ENCODE data around the gene FGD3. TPM values are rescaled to one million over a fixed set of nuclear protein-coding genes. Genes with fewer than 3 reads are reported as not detected.
A peak's percentile ranks its signal among the peaks of the same experiment; 100 is the strongest.

Gene FGD3
- total RNA-seq, 1 donor from 2014 or later: 4.2 TPM

DNA sequence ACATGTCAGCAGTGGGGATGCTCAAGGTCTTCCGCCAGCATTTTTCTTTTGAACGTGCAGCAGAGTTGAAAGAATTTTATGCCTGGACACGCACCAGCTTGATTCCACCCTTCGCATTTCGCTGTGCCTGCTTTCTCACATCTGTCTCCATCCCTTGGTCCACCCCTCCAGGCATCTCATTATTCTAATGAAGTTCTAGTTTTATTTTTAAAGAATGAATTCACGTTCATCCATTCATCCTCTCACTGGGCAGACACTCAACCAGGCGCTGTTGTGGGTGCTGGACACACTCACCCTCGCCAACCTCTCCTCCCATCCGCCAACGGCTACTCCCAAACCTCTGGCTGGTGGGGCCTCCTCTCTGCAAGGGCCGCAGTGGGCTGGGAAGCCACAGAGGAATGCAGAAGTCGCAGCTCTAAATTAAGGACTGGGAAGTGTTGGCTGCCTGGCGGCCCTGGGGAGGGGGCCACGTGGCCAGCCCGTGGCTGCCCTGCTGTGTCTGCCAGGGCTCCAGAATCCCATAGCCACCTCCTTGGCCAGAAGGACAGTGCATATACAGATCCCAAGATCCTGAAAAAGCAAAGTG is 117.9 kb downstream of the FGD3 start:
- no peak overlapping the region for H3K4me3 ChIP-seq (ENCODE audit: low read length in 3 of 3)
- no peaks in the 10 kb centered on the region for H3K9me3 ChIP-seq (ENCODE audit: control insufficient read depth in 3 of 3, low read length in 3 of 3)
- no peaks in the 10 kb centered on the region for H3K36me3 ChIP-seq (ENCODE audit: control insufficient read depth in 3 of 3, insufficient read depth in 3 of 3, low read length in 3 of 3)
- no peak overlapping the region for H3K9ac ChIP-seq (ENCODE audit: low read depth in 1 of 3, low read length in 3 of 3)
- H3K27ac ChIP-seq (ENCODE audit: low read depth, low read length): no peak overlapping the region
- peaks cover 0 to 19% (median 10%) of the 10 kb centered on the region in 3 donors for H3K27me3 ChIP-seq (ENCODE audit: control insufficient read depth in 3 of 3, insufficient read depth in 3 of 3, low read length in 3 of 3)
- peaks cover 0 to 12% (median 2%) of the 10 kb centered on the region in 3 donors for H3K4me1 ChIP-seq (ENCODE audit: control insufficient read depth in 3 of 3, insufficient read depth in 3 of 3, low read length in 3 of 3)

DNA sequence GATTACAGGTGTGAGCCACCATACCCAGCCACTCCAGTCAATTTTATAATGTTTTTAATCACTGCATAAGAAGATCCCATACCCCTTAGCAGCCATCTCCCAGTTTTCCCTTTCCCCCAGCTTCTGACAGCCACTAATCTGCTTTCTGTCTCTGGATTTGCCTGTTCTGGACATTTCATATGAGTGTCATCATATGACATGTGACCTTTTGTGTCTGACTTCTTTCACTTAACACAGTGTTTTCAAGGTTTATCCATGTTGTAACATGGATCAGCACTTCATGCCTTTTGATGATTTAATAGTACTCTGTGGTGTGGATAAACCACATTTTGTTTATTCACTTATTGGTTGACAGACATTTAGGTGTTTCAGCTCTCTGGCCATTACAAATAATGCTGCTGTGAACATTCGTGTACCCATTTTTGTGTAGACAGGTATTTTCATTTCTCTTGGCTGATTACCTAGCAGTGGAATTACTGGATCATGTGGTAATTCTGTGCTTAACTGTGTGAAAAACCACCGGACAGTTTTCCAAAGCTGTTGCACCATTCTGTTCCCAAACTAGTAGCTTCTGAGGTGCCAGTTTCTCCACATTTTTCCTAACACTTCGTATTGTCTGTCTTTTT is 119.8 kb downstream of the FGD3 start:
- H3K27ac ChIP-seq (ENCODE audit: low read depth, low read length): no peak overlapping the region
- peaks cover 0 to 8% (median 0%) of the 10 kb centered on the region in 3 donors for H3K27me3 ChIP-seq (ENCODE audit: control insufficient read depth in 3 of 3, insufficient read depth in 3 of 3, low read length in 3 of 3)
- H3K9ac ChIP-seq (ENCODE audit: low read depth in 1 of 3, low read length in 3 of 3): no peak overlapping the region
- H3K36me3 ChIP-seq (ENCODE audit: control insufficient read depth in 3 of 3, insufficient read depth in 3 of 3, low read length in 3 of 3): no peaks in the 10 kb centered on the region
- no peaks in the 10 kb centered on the region for H3K9me3 ChIP-seq (ENCODE audit: control insufficient read depth in 3 of 3, low read length in 3 of 3)
- H3K4me3 ChIP-seq (ENCODE audit: low read length in 3 of 3): no peak overlapping the region
- H3K4me1 ChIP-seq (ENCODE audit: control insufficient read depth in 3 of 3, insufficient read depth in 3 of 3, low read length in 3 of 3): peaks cover 2 to 18% (median 4%) of the 10 kb centered on the region in 3 donors

DNA sequence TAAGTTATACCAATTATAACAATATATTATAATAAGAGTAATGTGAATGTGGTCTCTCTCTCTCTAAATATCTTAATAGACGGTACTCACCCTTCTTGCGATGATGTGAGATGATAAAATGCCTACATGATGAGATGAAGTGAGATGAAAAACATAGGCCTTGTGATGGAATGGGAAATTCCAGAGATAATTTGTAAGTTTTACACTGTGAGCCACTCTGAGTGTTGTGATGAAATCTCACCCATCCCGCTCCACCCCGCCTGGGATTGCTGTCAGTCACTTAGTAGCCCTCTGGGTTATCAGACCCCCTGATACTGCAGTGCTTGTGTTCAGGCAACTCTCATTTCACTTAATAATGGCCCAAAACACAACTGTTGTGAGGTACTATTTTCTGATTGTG is 121.6 kb downstream of the FGD3 start:
- Histone ChIP-seq H3K4me3 (ENCODE audit: low read length in 3 of 3) (no peak overlapping the region), H3K27me3 (ENCODE audit: control insufficient read depth in 3 of 3, insufficient read depth in 3 of 3, low read length in 3 of 3) (no peaks in the 10 kb centered on the region), H3K36me3 (ENCODE audit: control insufficient read depth in 3 of 3, insufficient read depth in 3 of 3, low read length in 3 of 3) (no peaks in the 10 kb centered on the region), H3K4me1 (ENCODE audit: control insufficient read depth in 3 of 3, insufficient read depth in 3 of 3, low read length in 3 of 3) (peaks cover 6 to 25% (median 7%) of the 10 kb centered on the region in 3 donors), H3K9ac (ENCODE audit: low read depth in 1 of 3, low read length in 3 of 3) (no peak overlapping the region), H3K9me3 (ENCODE audit: control insufficient read depth in 3 of 3, low read length in 3 of 3) (no peaks in the 10 kb centered on the region), H3K27ac (ENCODE audit: low read depth, low read length) (no peak overlapping the region)

DNA sequence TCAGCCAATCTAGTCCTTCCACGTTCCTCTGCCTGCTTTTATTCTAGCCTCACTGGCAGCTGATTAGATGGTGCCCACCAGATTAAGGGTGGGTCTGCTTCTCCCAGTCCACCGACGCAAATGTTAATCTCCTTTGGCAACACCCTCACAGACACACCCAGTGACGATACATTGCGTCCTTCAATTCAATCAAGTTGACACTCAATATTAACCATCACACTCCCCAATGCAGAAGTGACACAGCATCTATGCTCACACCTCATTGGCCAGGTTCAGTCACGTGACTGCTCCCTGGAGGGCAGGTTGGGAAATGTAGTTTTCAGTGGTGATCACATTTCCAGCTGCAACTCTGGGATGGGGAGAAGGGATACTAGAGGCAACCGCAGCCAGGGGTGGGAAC is 124.1 kb downstream of the FGD3 start:
- peak overlapping the region in 1 of 3 donors; percentile 1 for H3K4me3 ChIP-seq (ENCODE audit: low read length in 3 of 3)
- H3K9me3 ChIP-seq (ENCODE audit: control insufficient read depth in 3 of 3, low read length in 3 of 3): no peaks in the 10 kb centered on the region
- H3K36me3 ChIP-seq (ENCODE audit: control insufficient read depth in 3 of 3, insufficient read depth in 3 of 3, low read length in 3 of 3): no peaks in the 10 kb centered on the region
- no peaks in the 10 kb centered on the region for H3K27me3 ChIP-seq (ENCODE audit: control insufficient read depth in 3 of 3, insufficient read depth in 3 of 3, low read length in 3 of 3)
- no peak overlapping the region for H3K9ac ChIP-seq (ENCODE audit: low read depth in 1 of 3, low read length in 3 of 3)
- H3K4me1 ChIP-seq (ENCODE audit: control insufficient read depth in 3 of 3, insufficient read depth in 3 of 3, low read length in 3 of 3): peaks cover 4 to 13% (median 6%) of the 10 kb centered on the region in 3 donors
- H3K27ac ChIP-seq (ENCODE audit: low read depth, low read length): no peak overlapping the region

DNA sequence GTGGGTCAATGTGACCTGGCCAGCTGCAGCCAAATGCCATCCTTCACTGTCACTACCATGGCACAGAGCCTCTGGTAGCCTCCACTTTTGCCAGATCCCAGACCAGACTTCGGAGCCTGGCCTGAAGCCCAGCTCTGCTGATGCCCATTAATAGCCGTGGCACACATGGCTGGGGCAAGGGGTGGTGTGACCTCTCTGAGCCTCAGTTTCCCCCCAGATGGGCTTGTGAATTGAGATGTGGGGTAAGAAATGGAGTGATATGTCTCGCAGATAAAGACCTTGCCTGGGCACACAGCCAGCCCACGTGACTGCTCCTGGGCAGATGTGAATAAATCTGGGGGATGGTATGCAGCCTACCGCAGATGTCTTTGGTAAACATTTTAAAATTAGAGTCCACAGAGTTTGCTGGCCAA is 125.1 kb downstream of the FGD3 start:
- H3K27ac ChIP-seq (ENCODE audit: low read depth, low read length): no peak overlapping the region
- H3K9me3 ChIP-seq (ENCODE audit: control insufficient read depth in 3 of 3, low read length in 3 of 3): no peaks in the 10 kb centered on the region
- no peak overlapping the region for H3K4me3 ChIP-seq (ENCODE audit: low read length in 3 of 3)
- no peaks in the 10 kb centered on the region for H3K27me3 ChIP-seq (ENCODE audit: control insufficient read depth in 3 of 3, insufficient read depth in 3 of 3, low read length in 3 of 3)
- no peak overlapping the region for H3K9ac ChIP-seq (ENCODE audit: low read depth in 1 of 3, low read length in 3 of 3)
- H3K36me3 ChIP-seq (ENCODE audit: control insufficient read depth in 3 of 3, insufficient read depth in 3 of 3, low read length in 3 of 3): no peaks in the 10 kb centered on the region
- H3K4me1 ChIP-seq (ENCODE audit: control insufficient read depth in 3 of 3, insufficient read depth in 3 of 3, low read length in 3 of 3): peaks cover 4 to 13% (median 6%) of the 10 kb centered on the region in 3 donors

DNA sequence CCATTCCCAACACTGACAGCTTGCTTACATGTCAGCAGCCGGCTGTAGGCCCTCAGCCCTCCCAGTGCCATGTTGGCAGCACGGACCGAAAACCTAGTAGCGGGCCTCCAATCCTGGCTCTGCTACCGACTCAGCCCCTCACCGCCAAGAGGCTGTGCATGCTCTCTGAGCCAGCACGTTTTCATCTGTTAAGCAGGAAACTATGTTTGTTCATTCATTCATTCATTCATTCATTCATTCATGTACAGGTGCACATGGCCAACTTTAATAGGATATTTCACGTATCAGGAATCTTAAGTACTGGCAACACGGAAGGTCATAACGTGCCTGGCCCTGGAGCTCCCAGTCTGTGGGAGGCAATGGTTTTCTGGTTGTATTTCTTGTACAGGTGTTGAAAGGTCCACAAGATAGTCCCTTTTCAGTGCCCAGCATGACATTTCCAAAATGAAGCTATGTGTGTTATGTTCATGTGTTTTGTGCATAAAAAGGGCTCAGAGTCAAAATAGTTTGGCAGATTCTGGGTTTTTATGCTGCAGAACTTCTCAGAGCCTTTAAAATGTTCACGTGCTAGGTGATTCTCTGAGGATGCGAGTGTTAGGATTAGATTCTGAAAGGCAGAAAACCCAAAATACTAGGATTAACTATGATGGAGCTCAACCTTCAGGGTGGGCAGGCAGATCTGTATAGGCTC is 128.9 kb downstream of the FGD3 start:
- Histone ChIP-seq H3K27me3 (ENCODE audit: control insufficient read depth in 3 of 3, insufficient read depth in 3 of 3, low read length in 3 of 3) (no peaks in the 10 kb centered on the region), H3K36me3 (ENCODE audit: control insufficient read depth in 3 of 3, insufficient read depth in 3 of 3, low read length in 3 of 3) (no peaks in the 10 kb centered on the region), H3K4me1 (ENCODE audit: control insufficient read depth in 3 of 3, insufficient read depth in 3 of 3, low read length in 3 of 3) (peaks cover 4 to 13% (median 6%) of the 10 kb centered on the region in 3 donors), H3K9me3 (ENCODE audit: control insufficient read depth in 3 of 3, low read length in 3 of 3) (no peaks in the 10 kb centered on the region), H3K27ac (ENCODE audit: low read depth, low read length) (no peak overlapping the region), H3K4me3 (ENCODE audit: low read length in 3 of 3) (no peak overlapping the region), H3K9ac (ENCODE audit: low read depth in 1 of 3, low read length in 3 of 3) (no peak overlapping the region)

DNA sequence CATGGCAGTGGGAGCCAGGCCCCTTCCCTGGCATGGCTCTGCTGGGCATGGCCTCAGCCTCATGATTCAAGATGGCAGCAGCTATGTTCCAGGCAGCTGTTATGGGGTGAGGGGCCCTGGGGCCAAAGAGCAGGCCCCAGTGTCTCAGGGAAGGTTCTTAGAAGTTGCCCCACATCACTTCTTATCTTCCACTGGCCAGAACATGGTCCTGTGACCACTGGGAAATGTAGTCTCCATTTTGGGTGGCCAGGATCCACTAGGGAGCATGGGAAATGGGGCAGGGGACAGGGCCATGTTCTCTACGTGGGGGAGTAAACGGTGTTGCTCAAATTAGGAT is 129.4 kb downstream of the FGD3 start:
- Histone ChIP-seq H3K4me3 (ENCODE audit: low read length in 3 of 3) (no peak overlapping the region), H3K27me3 (ENCODE audit: control insufficient read depth in 3 of 3, insufficient read depth in 3 of 3, low read length in 3 of 3) (no peaks in the 10 kb centered on the region), H3K27ac (ENCODE audit: low read depth, low read length) (no peak overlapping the region), H3K9ac (ENCODE audit: low read depth in 1 of 3, low read length in 3 of 3) (no peak overlapping the region), H3K36me3 (ENCODE audit: control insufficient read depth in 3 of 3, insufficient read depth in 3 of 3, low read length in 3 of 3) (no peaks in the 10 kb centered on the region), H3K4me1 (ENCODE audit: control insufficient read depth in 3 of 3, insufficient read depth in 3 of 3, low read length in 3 of 3) (peaks cover 4 to 9% (median 4%) of the 10 kb centered on the region in 3 donors), H3K9me3 (ENCODE audit: control insufficient read depth in 3 of 3, low read length in 3 of 3) (no peaks in the 10 kb centered on the region)

DNA sequence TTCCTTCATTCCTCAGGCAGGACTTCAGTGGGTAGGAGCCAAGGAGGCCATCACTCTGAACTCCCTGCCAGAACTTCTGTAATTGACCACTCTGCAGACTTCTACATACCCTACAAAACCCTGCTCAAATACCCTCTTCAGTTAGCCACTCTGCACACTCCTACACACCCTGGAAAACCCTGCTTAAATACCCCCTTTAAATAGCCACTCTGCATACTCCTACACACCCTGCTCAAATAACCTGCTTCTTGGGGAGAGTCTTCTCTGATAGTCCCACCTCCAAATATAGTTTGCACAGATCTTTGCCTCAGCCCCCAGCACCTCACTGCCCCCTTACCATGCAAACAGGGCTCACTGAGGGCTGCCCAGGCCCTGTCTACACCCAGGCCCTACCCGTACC is 130.0 kb downstream of the FGD3 start:
- no peaks in the 10 kb centered on the region for H3K27me3 ChIP-seq (ENCODE audit: control insufficient read depth in 3 of 3, insufficient read depth in 3 of 3, low read length in 3 of 3)
- H3K4me3 ChIP-seq (ENCODE audit: low read length in 3 of 3): no peak overlapping the region
- no peaks in the 10 kb centered on the region for H3K9me3 ChIP-seq (ENCODE audit: control insufficient read depth in 3 of 3, low read length in 3 of 3)
- H3K27ac ChIP-seq (ENCODE audit: low read depth, low read length): no peak overlapping the region
- H3K36me3 ChIP-seq (ENCODE audit: control insufficient read depth in 3 of 3, insufficient read depth in 3 of 3, low read length in 3 of 3): no peaks in the 10 kb centered on the region
- H3K9ac ChIP-seq (ENCODE audit: low read depth in 1 of 3, low read length in 3 of 3): no peak overlapping the region
- H3K4me1 ChIP-seq (ENCODE audit: control insufficient read depth in 3 of 3, insufficient read depth in 3 of 3, low read length in 3 of 3): peaks cover 0 to 5% (median 4%) of the 10 kb centered on the region in 3 donors

DNA sequence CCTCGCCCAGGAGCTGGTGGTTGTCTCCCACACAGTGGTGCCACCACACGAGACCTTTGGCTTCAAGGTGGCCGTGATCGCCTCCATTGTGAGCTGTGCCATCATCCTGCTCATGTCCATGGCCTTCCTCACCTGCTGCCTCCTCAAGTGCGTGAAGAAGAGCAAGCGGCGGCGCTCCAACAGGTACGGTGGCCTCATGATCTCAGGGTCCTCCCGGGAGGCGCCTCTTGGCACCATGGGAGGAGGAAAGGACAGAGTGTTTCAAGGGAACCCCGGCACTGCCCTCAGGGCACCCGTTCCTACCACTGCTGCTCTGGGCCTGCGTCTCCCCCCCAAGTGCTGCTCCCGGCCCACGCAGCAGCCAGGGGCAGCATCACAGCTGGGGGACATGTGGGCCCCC is 130.5 kb downstream of the FGD3 start:
- peaks cover 0 to 2% (median under 1%) of the 10 kb centered on the region in 3 donors for H3K4me1 ChIP-seq (ENCODE audit: control insufficient read depth in 3 of 3, insufficient read depth in 3 of 3, low read length in 3 of 3)

DNA sequence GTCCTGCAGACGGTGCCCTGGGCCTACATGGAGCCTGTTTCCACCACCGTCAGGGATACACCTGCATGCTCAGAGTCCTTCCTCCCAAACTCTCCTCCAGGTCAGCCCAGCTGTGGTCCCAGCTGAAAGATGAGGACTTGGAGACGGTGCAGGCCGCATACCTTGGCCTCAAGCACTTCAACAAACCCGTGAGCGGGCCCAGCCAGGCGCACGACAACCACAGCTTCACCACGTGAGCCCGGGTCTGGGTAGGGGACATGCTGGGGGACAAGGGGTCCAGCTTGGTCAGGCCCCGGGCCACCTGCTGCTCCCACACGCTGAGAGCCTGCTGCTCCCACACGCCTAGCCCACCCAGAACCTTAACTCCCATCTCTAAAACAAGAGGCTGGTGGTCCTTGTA is 132.0 kb downstream of the FGD3 start:
- H3K36me3 ChIP-seq (ENCODE audit: control insufficient read depth in 3 of 3, insufficient read depth in 3 of 3, low read length in 3 of 3): no peaks in the 10 kb centered on the region
- H3K27ac ChIP-seq (ENCODE audit: low read depth, low read length): no peak overlapping the region
- no peaks in the 10 kb centered on the region for H3K4me1 ChIP-seq (ENCODE audit: control insufficient read depth in 3 of 3, insufficient read depth in 3 of 3, low read length in 3 of 3)
- H3K9me3 ChIP-seq (ENCODE audit: control insufficient read depth in 3 of 3, low read length in 3 of 3): no peaks in the 10 kb centered on the region
- H3K4me3 ChIP-seq (ENCODE audit: low read length in 3 of 3): no peak overlapping the region
- H3K27me3 ChIP-seq (ENCODE audit: control insufficient read depth in 3 of 3, insufficient read depth in 3 of 3, low read length in 3 of 3): no peaks in the 10 kb centered on the region
- no peak overlapping the region for H3K9ac ChIP-seq (ENCODE audit: low read depth in 1 of 3, low read length in 3 of 3)

More for the DNA sequence above, 130.5 kb downstream of the FGD3 start:
- no peaks in the 10 kb centered on the region for H3K9me3 ChIP-seq (ENCODE audit: control insufficient read depth in 3 of 3, low read length in 3 of 3)
- H3K9ac ChIP-seq (ENCODE audit: low read depth in 1 of 3, low read length in 3 of 3): no peak overlapping the region
- H3K4me3 ChIP-seq (ENCODE audit: low read length in 3 of 3): no peak overlapping the region
- H3K27ac ChIP-seq (ENCODE audit: low read depth, low read length): no peak overlapping the region
- H3K36me3 ChIP-seq (ENCODE audit: control insufficient read depth in 3 of 3, insufficient read depth in 3 of 3, low read length in 3 of 3): no peaks in the 10 kb centered on the region
- H3K27me3 ChIP-seq (ENCODE audit: control insufficient read depth in 3 of 3, insufficient read depth in 3 of 3, low read length in 3 of 3): no peaks in the 10 kb centered on the region
